Astrocyte of the spinal cord (primary cell): Measurements from ENCODE around the gene A1BG.
"Not testable (repeated sequence)": the region's sequence is repeated elsewhere in the genome, so short reads cannot be mapped to it uniquely, and the experiment has no call there.

ENCODE experiments used
- DNase-seq: peaks from one replicate; pipeline ENCODE4 v3.0.0; 2011; ENCODE audit warnings: low read depth, low spot score
- H3K4me3 ChIP-seq: 2 replicates; pipeline ENCODE4 v1.5.1; 2011; ENCODE audit warnings: low read depth, mild to moderate bottlenecking, low read length, moderate library complexity
- in situ Hi-C: cut with HindIII; loops from 2 replicates; pipeline ENCODE4 v1.10.0; 2017; ENCODE audit warnings: low sequenced_read_pairs
- TF ChIP-seq, protein P1 (sequence below): IDR thresholded peaks from 2 replicates; pipeline ENCODE4 v1.5.1; 2012; ENCODE audit warnings: low read depth, mild to moderate bottlenecking, low read length, inconsistent platforms

The A1BG gene

DNA sequence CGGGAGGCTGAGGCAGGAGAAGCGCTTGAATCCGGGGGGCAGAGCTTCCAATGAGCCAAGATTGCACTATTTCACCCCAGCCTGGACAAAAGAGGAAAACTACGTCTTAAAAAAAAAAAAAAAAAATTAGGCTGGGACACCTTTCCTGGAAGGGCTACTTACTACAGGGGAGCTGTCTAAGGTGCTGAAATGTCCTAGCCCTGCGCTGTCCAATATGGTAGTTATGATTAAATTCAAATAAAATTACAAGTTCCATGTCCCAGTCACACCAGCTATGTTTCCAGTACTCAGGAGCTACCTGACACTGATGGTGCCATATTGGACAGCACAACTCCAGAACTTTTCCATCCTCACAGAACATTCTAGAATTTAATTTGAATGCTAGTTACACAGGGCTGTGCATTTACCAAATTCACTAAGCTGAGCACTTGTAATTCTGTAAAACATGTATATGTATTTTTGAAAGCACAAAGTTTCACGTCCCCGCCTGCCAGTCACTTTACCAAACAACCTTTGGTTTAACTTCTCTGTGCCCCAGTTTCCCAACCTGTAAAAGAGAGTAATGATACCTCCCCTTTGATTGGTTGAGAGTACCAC, 35.7 kb downstream of the A1BG start:
- in situ Hi-C loops = no loop called here
- no peak overlapping the region for H3K4me3 ChIP-seq
- peak; percentile 39 for DNase-seq
- TF ChIP-seq, protein P1, sequence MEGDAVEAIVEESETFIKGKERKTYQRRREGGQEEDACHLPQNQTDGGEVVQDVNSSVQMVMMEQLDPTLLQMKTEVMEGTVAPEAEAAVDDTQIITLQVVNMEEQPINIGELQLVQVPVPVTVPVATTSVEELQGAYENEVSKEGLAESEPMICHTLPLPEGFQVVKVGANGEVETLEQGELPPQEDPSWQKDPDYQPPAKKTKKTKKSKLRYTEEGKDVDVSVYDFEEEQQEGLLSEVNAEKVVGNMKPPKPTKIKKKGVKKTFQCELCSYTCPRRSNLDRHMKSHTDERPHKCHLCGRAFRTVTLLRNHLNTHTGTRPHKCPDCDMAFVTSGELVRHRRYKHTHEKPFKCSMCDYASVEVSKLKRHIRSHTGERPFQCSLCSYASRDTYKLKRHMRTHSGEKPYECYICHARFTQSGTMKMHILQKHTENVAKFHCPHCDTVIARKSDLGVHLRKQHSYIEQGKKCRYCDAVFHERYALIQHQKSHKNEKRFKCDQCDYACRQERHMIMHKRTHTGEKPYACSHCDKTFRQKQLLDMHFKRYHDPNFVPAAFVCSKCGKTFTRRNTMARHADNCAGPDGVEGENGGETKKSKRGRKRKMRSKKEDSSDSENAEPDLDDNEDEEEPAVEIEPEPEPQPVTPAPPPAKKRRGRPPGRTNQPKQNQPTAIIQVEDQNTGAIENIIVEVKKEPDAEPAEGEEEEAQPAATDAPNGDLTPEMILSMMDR = no peak

GRCh38 chr19:58315580-58315979, 37.7 kb downstream of the A1BG start:
- TF ChIP-seq, protein P1 = no peak
- in situ Hi-C loops = no loop called here
- no peak for DNase-seq
- H3K4me3 ChIP-seq = no peak overlapping the region

DNA sequence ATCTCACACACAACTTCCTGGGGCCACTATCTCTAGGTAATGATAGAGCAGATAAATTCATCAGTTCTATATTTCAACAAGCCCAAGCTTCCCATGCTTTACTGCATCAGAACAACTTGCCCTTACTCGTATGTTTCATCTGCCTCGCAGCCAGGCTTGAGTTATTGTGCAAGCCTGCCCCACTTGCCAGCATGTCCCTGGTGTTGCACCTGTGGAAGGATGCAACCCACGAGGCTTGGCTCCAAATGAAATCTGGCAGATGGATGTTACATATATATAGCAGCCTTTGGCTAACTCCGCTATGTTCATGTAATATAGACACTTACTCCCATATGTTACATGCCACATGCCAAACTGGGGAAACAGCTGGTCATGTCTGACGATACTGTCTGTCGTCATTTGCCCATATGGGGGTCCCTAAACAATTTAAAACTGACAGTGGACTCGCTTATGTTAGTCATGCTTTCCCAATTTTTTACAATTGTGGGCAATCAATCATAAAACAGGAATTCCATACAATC, 41.9 kb downstream of the A1BG start:
- H3K4me3 ChIP-seq = no peak overlapping the region
- in situ Hi-C loops = no loop called here
- no peak for DNase-seq
- TF ChIP-seq, protein P1 = no peak

GRCh38 chr19:58310685-58311084, 42.6 kb downstream of the A1BG start:
- DNase-seq = peak; percentile 18

GRCh38 chr19:58307736-58308135, 45.6 kb downstream of the A1BG start:
- no peak for DNase-seq
- in situ Hi-C loops = no loop called here
- no peak overlapping the region for H3K4me3 ChIP-seq
- TF ChIP-seq, protein P1 = no peak

More at GRCh38 chr19:58310685-58311084, 42.6 kb downstream of the A1BG start:
- H3K4me3 ChIP-seq, in situ Hi-C loops: not testable (repeated sequence)

DNA sequence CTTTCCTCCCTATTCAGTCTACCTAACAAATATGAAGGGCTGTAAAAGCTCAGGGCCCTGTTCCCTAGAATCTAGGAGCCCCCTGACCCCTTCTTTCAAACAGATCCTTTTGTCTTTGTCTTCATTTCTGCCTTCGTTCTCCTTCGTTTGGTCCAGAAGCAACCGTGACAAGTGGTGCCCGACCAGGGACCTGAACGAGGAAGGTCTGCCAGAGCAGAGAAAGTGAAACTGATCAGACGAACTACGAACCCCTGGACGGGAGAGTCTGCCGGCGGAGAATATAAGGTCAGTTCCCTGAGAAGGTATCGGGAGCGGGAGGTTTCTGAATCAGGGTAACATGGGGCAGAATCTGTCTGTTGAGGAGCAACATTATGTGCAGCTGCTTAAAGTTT, 47.4 kb downstream of the A1BG start:
- peak; percentile 2 for DNase-seq
- TF ChIP-seq, protein P1 = no peak
- H3K4me3 ChIP-seq = peak overlapping the region; percentile 94
- in situ Hi-C loops = no loop called here

DNA sequence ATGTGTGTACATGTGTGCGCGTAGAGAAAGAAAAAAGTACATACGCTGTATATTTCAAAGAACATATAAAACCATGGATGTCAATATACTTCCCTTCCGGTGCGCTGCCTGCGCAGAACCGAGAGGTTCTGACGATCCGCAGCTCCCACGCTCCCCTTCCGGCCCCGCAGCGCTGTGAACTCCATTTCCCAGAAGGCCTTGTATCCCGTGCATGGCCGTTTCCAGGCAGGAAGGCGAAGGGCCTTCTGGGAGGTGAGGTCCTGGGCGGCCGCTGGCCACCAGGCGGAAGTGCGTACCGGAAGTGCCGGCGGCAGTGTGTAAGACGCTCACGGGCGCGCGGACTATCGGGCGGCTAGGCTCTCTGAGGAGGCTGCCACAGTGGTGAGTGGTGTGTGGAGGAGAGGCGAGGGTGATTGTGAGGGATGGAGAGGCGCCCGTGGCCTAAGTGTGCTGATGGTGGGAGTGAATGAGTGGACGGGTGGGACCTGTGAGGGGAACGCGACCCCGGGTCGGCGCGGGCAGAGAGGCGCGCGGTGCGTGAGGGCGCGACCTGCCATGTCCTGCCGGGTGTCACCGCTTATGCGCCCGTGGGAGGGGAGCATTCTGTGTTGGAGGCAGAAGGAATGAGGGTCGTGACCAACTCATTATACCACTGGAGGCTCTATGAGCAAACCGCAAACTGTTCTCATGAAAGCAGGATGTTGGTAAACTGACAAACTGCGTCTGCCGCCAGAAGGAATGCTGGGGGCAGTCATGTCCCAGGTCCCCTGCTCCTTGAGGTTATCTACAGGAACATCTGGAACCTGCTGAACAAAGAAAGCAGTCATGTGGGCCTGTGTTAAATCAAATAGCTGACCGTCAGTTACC, 48.0 kb downstream of the A1BG start, which contains the start of gene ERVK3-1:
TSS of gene ERVK3-1 (plus strand) at position 313 of the 867 bp plus-strand sequence. CDS start 6,792 bp downstream, outside the sequence.
- DNase-seq = peak; percentile 99
- H3K4me3 ChIP-seq = peak within 1 kb of the TSS; percentile 94
- TF ChIP-seq, protein P1 = peak; percentile 2
- in situ Hi-C loops = no loop called here
